ENCODE results near the gene CMA1.
"Not testable (repeated sequence)": the region's sequence is repeated elsewhere in the genome, so short reads cannot be mapped to it uniquely, and the experiment has no call there.

Gene CMA1

DNA sequence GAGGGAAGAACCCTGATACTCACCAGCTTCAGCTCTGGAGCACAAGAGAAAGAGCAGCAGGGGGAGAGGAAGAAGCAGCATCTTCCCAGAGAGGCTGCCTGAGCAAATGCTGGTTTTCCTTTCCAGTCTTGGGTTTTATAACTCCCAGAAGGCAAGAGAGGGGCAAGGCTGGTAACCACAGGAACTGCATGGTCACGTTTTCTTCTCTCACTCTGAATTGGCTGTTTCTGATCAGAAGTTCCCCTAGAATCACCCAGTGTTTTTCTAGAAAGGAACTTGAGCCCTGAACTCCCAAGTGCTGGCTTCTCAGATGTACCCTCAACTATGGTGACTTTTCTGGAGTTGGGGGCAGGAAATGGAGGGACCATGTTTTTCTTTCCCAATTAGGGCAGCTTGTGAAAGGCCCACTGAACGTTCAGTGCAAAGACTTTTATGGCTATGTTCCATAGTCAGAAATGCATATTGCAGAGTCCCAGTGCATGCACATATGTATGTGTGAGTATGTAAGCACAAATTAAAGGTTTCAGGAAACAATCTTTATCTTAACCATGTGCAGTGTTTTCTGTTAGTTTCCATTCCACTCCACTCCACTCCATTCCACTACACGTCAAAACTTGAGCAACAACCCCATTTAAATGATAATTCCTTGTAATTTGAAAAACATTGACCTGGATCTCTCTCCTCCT is at the start of gene CMA1:
TSS of gene CMA1 (minus strand) at position 111 of the 686 bp plus-strand sequence. CDS start at position 81, 30 bp downstream.
- Mint-ChIP-seq H3K4me3 (no peak within 1 kb of the TSS), H3K36me3 (peaks cover 2% of the 10 kb centered on the region), H3K9me3 (no peaks in the 10 kb centered on the region), H3K4me1 (no peaks in the 10 kb centered on the region), H3K27me3 (peaks cover 1% of the 10 kb centered on the region), H3K27ac (no peak within 1 kb of the TSS)

GRCh38 chr14:24556756-24557155 is 48.7 kb upstream of the CMA1 start:
- H3K27ac Mint-ChIP-seq = no peak overlapping the region

GRCh38 chr14:24549064-24549463 is 41.0 kb upstream of the CMA1 start:
- Mint-ChIP-seq H3K9me3 (peaks cover 36% of the 10 kb centered on the region), H3K36me3 (peaks cover 19% of the 10 kb centered on the region)
- H3K4me1 Mint-ChIP-seq, H3K4me3 Mint-ChIP-seq, H3K27ac Mint-ChIP-seq, H3K27me3 Mint-ChIP-seq: not testable (repeated sequence)

More at GRCh38 chr14:24556756-24557155, 48.7 kb upstream of the CMA1 start:
- H3K4me3 Mint-ChIP-seq = no peak overlapping the region
- peaks cover 3% of the 10 kb centered on the region for H3K36me3 Mint-ChIP-seq
- H3K9me3 Mint-ChIP-seq = peaks cover 13% of the 10 kb centered on the region
- H3K4me1 Mint-ChIP-seq = no peaks in the 10 kb centered on the region
- peaks cover 7% of the 10 kb centered on the region for H3K27me3 Mint-ChIP-seq

GRCh38 chr14:24542346-24542936 is 34.4 kb upstream of the CMA1 start:
- no peak overlapping the region for H3K4me3 Mint-ChIP-seq
- peaks cover 5% of the 10 kb centered on the region for H3K27me3 Mint-ChIP-seq
- peaks cover 25% of the 10 kb centered on the region for H3K9me3 Mint-ChIP-seq
- H3K27ac Mint-ChIP-seq = no peak overlapping the region
- peaks cover 12% of the 10 kb centered on the region for H3K36me3 Mint-ChIP-seq
- H3K4me1 Mint-ChIP-seq = no peaks in the 10 kb centered on the region

DNA sequence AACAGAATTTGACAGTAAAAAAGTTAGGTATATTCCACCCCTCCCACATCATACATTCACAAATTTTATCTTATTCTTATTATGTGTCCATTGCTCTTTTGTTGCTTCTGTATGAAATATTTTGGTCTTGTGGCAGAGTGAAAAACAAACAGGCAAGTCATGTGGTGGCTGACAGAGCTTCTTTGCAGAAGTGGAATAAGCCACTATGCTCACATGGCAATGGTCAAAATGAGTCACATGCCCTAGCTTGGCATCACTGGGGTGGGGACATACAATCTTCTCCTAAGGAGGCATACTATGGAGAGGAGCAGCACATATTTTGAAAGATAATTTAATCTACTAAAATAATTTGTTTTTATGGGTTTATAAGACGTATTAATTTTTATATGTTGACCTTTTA is 27.7 kb upstream of the CMA1 start:
- H3K9me3 Mint-ChIP-seq = peaks cover 2% of the 10 kb centered on the region
- H3K27me3 Mint-ChIP-seq = peaks cover 3% of the 10 kb centered on the region
- H3K4me1 Mint-ChIP-seq = no peaks in the 10 kb centered on the region
- H3K36me3 Mint-ChIP-seq = no peaks in the 10 kb centered on the region
- H3K4me3 Mint-ChIP-seq = no peak overlapping the region
- H3K27ac Mint-ChIP-seq = no peak overlapping the region

DNA sequence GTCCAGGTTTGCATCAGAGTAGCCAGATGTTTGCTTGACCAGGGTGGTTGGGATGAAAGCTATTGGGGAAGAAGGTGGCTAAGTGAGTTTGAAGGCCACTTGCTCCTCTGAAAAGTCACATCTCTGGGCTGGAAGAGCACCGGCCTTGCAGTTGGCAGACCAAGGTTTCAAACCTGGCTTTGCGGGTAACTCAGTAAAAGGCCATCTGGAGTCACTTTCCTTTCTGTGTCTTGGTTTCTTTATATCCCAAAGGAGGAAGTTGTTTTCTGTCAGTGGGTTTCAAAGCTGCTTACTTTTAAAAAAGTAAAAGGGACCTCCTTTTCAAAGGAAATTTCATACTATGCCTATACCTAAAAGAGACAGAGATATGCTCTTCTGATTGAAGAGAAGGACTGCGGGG is 26.2 kb upstream of the CMA1 start:
- Mint-ChIP-seq H3K27ac (no peak overlapping the region), H3K4me3 (no peak overlapping the region), H3K36me3 (no peaks in the 10 kb centered on the region), H3K27me3 (peaks cover 3% of the 10 kb centered on the region), H3K9me3 (no peaks in the 10 kb centered on the region), H3K4me1 (no peaks in the 10 kb centered on the region)

DNA sequence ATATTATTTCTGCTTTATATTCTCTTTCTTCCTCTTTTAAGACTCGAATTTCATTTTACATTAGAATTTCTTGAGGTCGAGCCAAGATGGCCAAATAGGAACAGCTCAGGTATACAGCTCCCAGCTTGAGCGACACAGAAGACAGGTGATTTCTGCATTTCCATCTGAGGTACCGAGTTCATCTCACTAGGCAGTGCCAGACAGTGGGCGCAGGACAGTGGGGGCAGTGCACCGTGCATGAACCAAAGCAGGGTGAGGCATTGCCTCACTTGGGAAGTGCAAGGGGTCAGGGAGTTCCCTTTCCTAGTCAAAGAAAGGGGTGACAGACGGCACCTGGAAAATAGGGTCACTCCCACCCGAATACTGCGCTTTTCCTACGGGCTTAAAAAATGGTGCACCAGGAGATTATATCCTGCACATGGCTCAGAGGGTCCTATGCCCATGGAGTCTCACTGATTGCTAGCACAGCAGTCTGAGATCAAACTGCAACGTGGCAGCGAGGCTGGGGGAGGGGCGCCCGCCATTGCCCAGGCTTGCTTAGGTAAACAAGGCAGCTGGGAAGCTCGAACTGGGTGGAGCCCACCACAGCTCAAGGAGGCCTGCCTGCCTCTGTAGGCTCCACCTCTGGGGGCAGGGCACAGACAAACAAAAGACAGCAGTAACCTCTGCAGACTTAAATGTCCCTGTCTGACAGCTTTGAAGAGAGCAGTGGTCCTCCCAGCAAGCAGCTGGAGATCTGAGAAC is 18.0 kb upstream of the CMA1 start:
- not testable (repeated sequence) for H3K9me3 Mint-ChIP-seq, H3K36me3 Mint-ChIP-seq, H3K4me1 Mint-ChIP-seq, H3K4me3 Mint-ChIP-seq, H3K27ac Mint-ChIP-seq, H3K27me3 Mint-ChIP-seq

DNA sequence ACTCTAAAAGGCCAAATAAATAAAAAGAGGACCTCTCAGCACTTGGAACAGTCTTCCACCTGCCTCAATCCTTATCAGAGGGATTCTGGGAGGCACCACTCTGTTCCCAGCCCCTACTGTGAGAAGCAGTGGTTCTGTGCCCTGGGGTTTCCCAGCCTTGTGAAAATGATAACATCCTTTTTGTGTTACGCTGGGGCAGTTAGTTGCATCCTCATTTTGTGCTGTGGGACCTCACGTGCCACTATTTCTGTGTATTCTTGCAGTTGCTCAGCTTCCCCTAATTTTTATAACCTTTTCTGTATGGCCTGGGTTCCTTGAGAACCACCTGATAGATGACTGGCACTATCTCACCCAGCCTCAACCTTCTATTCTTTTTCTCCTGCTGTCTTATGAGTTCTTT is 10.8 kb upstream of the CMA1 start:
- Mint-ChIP-seq H3K27ac (no peak overlapping the region), H3K27me3 (no peaks in the 10 kb centered on the region), H3K9me3 (no peaks in the 10 kb centered on the region), H3K4me1 (no peaks in the 10 kb centered on the region), H3K4me3 (no peak overlapping the region), H3K36me3 (peaks cover 2% of the 10 kb centered on the region)

DNA sequence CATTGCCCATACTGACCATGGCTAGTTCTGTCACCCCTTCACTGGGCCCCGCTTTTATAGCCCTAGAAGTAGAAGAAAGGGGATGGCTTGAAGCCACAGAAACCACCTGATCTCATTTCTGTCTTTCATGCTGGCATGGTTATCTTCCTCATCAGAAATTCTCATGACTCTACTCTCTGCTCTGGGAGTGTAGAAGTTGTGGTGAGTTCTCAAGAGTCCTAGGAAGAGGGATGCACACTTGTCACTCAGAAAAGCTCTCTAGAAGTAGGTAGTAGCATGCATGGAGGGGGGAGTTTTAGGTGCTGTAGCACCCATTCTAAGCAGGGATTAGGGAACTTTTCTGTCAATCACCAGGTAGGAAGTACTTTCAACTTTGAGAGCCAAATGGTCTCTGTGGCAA is 6.1 kb upstream of the CMA1 start:
- H3K4me1 Mint-ChIP-seq = no peaks in the 10 kb centered on the region
- H3K36me3 Mint-ChIP-seq = peaks cover 2% of the 10 kb centered on the region
- no peaks in the 10 kb centered on the region for H3K27me3 Mint-ChIP-seq
- H3K4me3 Mint-ChIP-seq = no peak overlapping the region
- H3K27ac Mint-ChIP-seq = no peak overlapping the region
- no peaks in the 10 kb centered on the region for H3K9me3 Mint-ChIP-seq

GRCh38 chr14:24513009-24513408 is 4.9 kb upstream of the CMA1 start:
- no peaks in the 10 kb centered on the region for H3K4me1 Mint-ChIP-seq
- H3K9me3 Mint-ChIP-seq = no peaks in the 10 kb centered on the region
- peaks cover 2% of the 10 kb centered on the region for H3K36me3 Mint-ChIP-seq
- H3K27ac Mint-ChIP-seq = no peak overlapping the region
- H3K4me3 Mint-ChIP-seq = no peak overlapping the region
- no peaks in the 10 kb centered on the region for H3K27me3 Mint-ChIP-seq

DNA sequence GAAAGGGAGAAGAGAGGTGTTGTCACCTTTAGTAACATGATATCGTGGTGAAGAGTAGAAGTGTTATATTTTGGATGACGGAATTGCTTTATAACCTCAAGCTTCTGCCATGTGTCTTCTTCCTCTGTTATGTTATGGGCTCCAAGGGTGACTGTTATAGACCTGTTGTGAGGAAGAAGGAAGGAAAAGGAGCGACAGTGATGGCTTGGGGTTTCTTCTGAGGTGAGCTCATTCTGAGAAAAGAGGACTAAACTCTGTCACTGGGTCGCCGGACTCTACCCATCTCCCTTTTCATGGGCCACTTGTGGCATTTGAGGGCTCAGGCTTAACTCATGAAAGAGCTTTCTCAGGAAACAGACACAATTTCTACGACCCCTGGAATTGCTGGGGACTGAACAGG is 1.6 kb downstream of the CMA1 start:
- H3K9me3 Mint-ChIP-seq = no peaks in the 10 kb centered on the region
- peaks cover 1% of the 10 kb centered on the region for H3K27me3 Mint-ChIP-seq
- no peak overlapping the region for H3K4me3 Mint-ChIP-seq
- H3K36me3 Mint-ChIP-seq = no peaks in the 10 kb centered on the region
- H3K4me1 Mint-ChIP-seq = no peaks in the 10 kb centered on the region
- no peak overlapping the region for H3K27ac Mint-ChIP-seq

DNA sequence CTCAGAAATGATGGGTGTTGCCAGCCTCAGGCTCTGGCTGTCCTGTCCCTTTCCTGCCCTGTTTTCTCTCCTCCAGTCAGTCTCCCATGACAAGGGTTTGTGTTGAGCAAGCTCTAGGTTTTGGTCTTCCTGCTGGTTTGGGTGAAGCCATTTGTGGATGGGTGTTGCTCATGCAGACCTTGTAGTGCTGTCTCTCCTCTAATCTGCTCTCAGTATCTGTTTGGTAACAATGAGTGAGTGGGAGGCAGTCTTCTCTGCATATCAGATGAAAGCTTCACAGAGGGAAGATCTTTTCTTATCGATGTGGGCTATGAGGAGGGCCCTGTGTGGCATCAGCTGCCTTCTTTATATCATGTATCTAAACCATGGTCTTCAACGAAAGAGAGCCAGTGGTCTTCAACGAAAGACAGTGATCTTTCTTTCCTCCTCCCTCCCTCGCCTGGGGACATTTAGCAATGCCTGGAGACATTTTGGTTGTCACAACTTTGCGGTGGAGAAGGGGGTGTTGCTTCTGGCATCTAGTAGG is 3.6 kb downstream of the CMA1 start:
- H3K4me1 Mint-ChIP-seq = no peaks in the 10 kb centered on the region
- no peaks in the 10 kb centered on the region for H3K9me3 Mint-ChIP-seq
- no peak overlapping the region for H3K27ac Mint-ChIP-seq
- H3K36me3 Mint-ChIP-seq = no peaks in the 10 kb centered on the region
- H3K27me3 Mint-ChIP-seq = peaks cover 1% of the 10 kb centered on the region
- H3K4me3 Mint-ChIP-seq = no peak overlapping the region

- not testable (repeated sequence) for H3K9me3 Mint-ChIP-seq, H3K27me3 Mint-ChIP-seq, H3K27ac Mint-ChIP-seq, H3K4me3 Mint-ChIP-seq, H3K4me1 Mint-ChIP-seq, H3K36me3 Mint-ChIP-seq
Measured at GRCh38 chr14:24491586-24492408, 16.3 kb downstream of the CMA1 start.

GRCh38 chr14:24483604-24484252 is 24.3 kb downstream of the CMA1 start:
- Mint-ChIP-seq H3K27ac (peak overlapping the region; percentile 30), H3K27me3 (no peaks in the 10 kb centered on the region), H3K36me3 (no peaks in the 10 kb centered on the region), H3K9me3 (no peaks in the 10 kb centered on the region), H3K4me1 (peaks cover 27% of the 10 kb centered on the region), H3K4me3 (peak overlapping the region; percentile 23)

GRCh38 chr14:24482699-24483303 is 25.3 kb downstream of the CMA1 start:
- H3K27me3 Mint-ChIP-seq, H3K9me3 Mint-ChIP-seq, H3K4me3 Mint-ChIP-seq, H3K27ac Mint-ChIP-seq, H3K36me3 Mint-ChIP-seq: not testable (repeated sequence)
- H3K4me1 Mint-ChIP-seq = peaks cover 27% of the 10 kb centered on the region

All from activated naive CD4-positive, alpha-beta T cell treated with anti-CD3 and anti-CD28 coated beads, Interleukin-2, amount 50 U/mL, for 24 hours (primary cell).